Fibroblast of the aortic adventitia (primary cell): ENCODE data around the gene NHS. TPM values are rescaled to one million over a fixed set of nuclear protein-coding genes. Genes with fewer than 3 reads are reported as not detected.

Experiments
- DNase-seq: peaks from one replicate; pipeline ENCODE4 v3.0.0-alpha.2; 2010; ENCODE audit warnings: low read depth
- H3K4me3 ChIP-seq: 2 replicates; pipeline ENCODE4 v1.5.1; 2011; ENCODE audit warnings: low read depth, mild to moderate bottlenecking, control low read depth, low read length, moderate library complexity
- CTCF ChIP-seq: IDR thresholded peaks from 2 replicates; pipeline ENCODE4 v1.5.1; 2011; ENCODE audit warnings: mild to moderate bottlenecking, low read length, control low read depth, inconsistent platforms; ENCODE audit not compliant: insufficient read depth
- total RNA-seq: library from RNA; depleted of rRNA; stranded (reverse); fragments of >200 nt; gene quantifications from 2 replicates; pipeline ENCODE4 v1.2.3, GENCODE V29; 2012; ENCODE audit warnings: low replicate concordance

Gene NHS
- total RNA-seq, 1 donor, result 11.6 TPM

- DNase-seq, result no peak
- no peak overlapping the region for H3K4me3 ChIP-seq
- no peak for TF ChIP-seq CTCF
These were observed 169.8 kb downstream of the NHS start for GRCh38 chrX:17544821-17545220.

DNA sequence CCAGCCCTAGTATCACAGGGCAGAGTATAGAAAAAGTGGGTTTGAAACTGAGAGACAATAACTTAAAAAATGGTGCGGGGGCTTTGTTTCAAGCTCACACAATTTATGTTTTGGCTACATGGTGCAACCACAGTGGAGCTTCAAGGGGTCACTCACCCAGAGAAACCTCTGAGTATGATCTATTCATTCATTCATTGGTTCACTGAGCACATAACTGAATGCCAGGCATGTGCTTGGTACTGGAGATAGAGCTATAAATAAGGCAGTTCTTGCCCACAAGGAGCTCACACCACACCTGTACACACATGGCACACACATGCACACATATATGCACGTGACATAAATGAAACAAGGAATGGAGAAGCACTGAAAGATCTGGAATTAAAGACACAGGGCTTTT is 171.4 kb downstream of the NHS start:
- H3K4me3 ChIP-seq, result no peak overlapping the region
- DNase-seq, result no peak
- no peak for TF ChIP-seq CTCF

DNA sequence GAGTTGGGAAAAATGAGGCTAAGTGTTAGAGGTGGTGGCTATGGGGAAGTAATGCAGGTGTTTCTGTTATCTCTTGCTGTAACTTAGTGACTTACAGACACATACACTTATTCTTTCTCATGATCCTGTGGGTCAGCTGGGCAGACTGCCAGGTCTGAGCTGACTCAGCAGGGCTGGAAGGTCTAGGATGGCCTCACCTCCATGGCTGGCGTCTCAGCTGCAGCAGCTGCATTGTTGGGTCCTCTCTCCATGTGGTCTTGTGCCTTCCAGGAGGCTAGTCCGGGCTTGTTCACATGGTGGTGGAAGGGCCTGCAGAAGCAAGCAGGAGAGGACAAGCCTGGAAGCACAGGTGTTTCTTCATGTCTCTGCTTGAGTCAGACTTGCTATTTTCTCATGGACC is 172.7 kb downstream of the NHS start:
- DNase-seq, result peak; percentile 83

GRCh38 chrX:17549107-17549651 is 174.2 kb downstream of the NHS start:
- no peak for DNase-seq
- TF ChIP-seq CTCF, result no peak

More for the DNA sequence above, 172.7 kb downstream of the NHS start:
- TF ChIP-seq CTCF, result no peak
- H3K4me3 ChIP-seq, result no peak overlapping the region

DNA sequence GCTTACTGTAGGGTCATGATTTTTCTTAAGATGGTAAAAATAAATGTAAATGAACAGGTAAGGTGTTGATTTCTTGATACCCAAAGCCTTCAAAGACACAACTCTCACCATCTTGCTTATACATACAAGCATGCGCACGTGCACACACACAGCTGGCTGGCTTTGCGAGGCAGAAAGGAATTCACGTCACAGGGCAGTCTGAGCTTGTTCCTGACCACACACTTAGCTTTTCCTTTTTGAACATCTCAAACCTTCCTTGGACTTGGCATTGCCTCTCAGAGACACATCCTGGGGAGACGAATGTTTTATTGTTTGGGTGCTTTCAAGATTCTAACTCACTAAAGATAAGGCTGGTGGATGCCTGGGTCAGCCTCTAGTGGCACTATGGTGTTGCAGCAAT is 175.0 kb downstream of the NHS start:
- peak; percentile 13 for TF ChIP-seq CTCF
- no peak overlapping the region for H3K4me3 ChIP-seq
- DNase-seq, result no peak

More at GRCh38 chrX:17549107-17549651, 174.2 kb downstream of the NHS start:
- no peak overlapping the region for H3K4me3 ChIP-seq

DNA sequence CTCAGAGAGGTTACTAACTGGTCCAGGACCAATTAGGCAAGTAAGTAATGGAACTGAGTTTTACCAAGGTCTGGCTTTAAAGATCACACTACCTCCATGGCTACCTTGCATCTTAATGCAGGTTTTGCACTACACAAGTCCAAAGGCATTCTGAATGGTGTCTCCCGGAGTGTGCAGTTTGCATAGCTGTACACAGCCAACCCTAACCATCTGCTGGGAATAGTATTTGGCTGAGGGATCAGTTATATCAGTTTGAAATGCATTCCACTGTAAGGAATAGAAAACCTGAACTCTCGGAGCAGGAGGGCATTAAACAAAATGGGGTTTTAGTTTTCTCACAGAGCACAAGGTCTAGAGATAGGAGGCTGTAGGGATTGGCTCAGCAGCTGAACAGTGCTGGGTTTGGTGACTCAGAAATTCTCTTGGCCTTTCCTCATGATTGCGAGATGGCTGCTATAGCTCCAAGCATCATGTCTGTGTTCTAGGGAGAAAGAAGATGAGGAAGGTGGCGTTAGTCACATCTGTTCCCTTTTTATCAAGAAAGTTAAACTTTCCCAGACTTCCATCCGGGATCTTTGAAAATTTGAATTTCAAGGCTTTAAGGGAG is 177.1 kb downstream of the NHS start:
- H3K4me3 ChIP-seq, result no peak overlapping the region
- TF ChIP-seq CTCF, result no peak
- DNase-seq, result peak; percentile 71

GRCh38 chrX:17553469-17553868 is 178.5 kb downstream of the NHS start:
- no peak for TF ChIP-seq CTCF
- H3K4me3 ChIP-seq, result no peak overlapping the region
- DNase-seq, result peak; percentile 86
